ENCODE results near the gene VAMP5. TPM values are rescaled to one million over a fixed set of nuclear protein-coding genes. Genes with fewer than 3 reads are reported as not detected.

Gene VAMP5
- total and polyA plus RNA-seq, 9 of the 15 experiments (the other 6 are each of a cell fraction or from before 2014, with no cell fraction given): 0.54 to 1.9 (median 1.5) TPM; not detected in 2

DNA sequence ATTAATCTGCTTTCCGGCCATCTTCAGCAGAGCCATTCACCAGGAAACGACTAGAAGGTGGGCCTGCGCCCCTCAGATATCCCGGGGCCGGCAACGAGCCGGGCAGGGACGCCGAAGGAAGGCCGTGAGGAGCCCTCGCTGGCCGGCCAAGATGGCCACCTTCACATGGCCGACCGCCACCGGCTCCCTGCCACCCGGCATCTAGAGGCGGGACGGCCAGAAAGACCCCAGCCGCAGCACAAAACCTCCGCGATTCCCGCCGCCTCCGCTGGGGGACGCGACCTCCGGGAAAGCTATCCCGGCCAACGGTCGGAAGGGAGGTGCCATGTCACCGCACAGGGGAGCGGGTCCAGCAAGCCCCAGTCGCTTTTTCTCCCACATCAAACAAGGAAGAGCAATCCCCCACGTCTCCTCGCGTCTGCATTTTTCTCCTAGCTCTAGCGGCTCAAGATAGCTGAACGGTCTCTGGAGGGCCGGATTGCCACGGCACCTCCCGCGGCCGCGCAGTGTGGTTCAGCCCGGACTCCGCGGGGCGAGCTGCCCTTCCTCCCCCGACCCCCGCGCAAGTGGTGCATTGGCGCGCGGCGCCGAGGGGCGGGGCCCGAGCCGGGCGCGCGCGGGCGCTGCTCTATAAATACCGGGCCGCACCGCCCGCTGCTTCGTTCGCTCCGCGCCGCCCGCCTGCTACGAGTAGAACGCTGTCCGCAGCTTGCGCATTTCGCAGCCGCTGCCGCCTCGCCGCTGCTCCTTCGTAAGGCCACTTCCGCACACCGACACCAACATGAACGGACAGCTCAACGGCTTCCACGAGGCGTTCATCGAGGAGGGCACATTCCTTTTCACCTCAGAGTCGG lies 45.5 kb upstream of the VAMP5 start, which contains the start of gene MAT2A (continued):
- peak; percentile 36; the same call in 1 of the 2 replicates for TF ChIP-seq CREB1 (IDR thresholded peaks at IDR 0.05)
- peak; percentile 68 for TF ChIP-seq CREB1 (CRISPR knock-in tag; IDR thresholded peaks at IDR 0.05)
- TF ChIP-seq PHF8 (IDR thresholded peaks at IDR 0.05; ENCODE audit: borderline replicate concordance, low read length): peak; percentile 93
- TF ChIP-seq POLR2A (conservative IDR thresholded peaks at IDR 0.05): peak; percentile 100
- peak; percentile 75 for TF ChIP-seq NR2C2 (CRISPR knock-in tag; IDR thresholded peaks at IDR 0.05)
- TF ChIP-seq NR2C2 (tag; IDR thresholded peaks at IDR 0.05): peak; percentile 69
- TF ChIP-seq CBFA2T3 (IDR thresholded peaks at IDR 0.05): peak; percentile 20; the same call in 1 of the 2 replicates
- no peak for TF ChIP-seq RBM34 (IDR thresholded peaks at IDR 0.05; ENCODE audit: borderline replicate concordance, insufficient read depth, low read length)
- no peak for TF ChIP-seq BRF1 (IDR thresholded peaks at IDR 0.05; ENCODE audit: borderline replicate concordance, extremely low read depth, insufficient read length)
- no peak for TF ChIP-seq TCFL5 (CRISPR knock-in tag; conservative IDR thresholded peaks at IDR 0.05)
- TF ChIP-seq, protein P1, sequence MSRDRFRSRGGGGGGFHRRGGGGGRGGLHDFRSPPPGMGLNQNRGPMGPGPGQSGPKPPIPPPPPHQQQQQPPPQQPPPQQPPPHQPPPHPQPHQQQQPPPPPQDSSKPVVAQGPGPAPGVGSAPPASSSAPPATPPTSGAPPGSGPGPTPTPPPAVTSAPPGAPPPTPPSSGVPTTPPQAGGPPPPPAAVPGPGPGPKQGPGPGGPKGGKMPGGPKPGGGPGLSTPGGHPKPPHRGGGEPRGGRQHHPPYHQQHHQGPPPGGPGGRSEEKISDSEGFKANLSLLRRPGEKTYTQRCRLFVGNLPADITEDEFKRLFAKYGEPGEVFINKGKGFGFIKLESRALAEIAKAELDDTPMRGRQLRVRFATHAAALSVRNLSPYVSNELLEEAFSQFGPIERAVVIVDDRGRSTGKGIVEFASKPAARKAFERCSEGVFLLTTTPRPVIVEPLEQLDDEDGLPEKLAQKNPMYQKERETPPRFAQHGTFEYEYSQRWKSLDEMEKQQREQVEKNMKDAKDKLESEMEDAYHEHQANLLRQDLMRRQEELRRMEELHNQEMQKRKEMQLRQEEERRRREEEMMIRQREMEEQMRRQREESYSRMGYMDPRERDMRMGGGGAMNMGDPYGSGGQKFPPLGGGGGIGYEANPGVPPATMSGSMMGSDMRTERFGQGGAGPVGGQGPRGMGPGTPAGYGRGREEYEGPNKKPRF (IDR thresholded peaks at IDR 0.05; ENCODE audit: low read depth, low read length): no peak
- no peak for TF ChIP-seq YBX1 (IDR thresholded peaks at IDR 0.05)
- no peak for TF ChIP-seq PRMT5 (CRISPR knock-in tag; IDR thresholded peaks at IDR 0.05)
- peak; percentile 87 to 88 for TF ChIP-seq NRF1 (conservative IDR thresholded peaks at IDR 0.05 in 1 of 2, IDR thresholded peaks at IDR 0.05 in 1 of 2)
- 0 out of 2 replicates have a peak, but pooled peaks have one; percentile 35 for TF ChIP-seq SMARCA4 (IDR thresholded peaks at IDR 0.05)
- no peak for TF ChIP-seq ZNF445 (CRISPR knock-in tag; IDR thresholded peaks at IDR 0.05; ENCODE audit: low read depth)
- peak in 1 of 2 experiments; percentile 31; a peak in 2 of 4 replicates for TF ChIP-seq SRF (CRISPR knock-in tag; IDR thresholded peaks at IDR 0.05)
- peak; percentile 12 for TF ChIP-seq SAP30 (IDR thresholded peaks at IDR 0.05; ENCODE audit: borderline replicate concordance, insufficient read depth, low read depth, low read length, poor library complexity, severe bottlenecking)
- TF ChIP-seq FOXK2 (conservative IDR thresholded peaks at IDR 0.05 in 1 of 2, IDR thresholded peaks at IDR 0.05 in 1 of 2; ENCODE audit: low read depth in 2 of 2): peak; percentile 14 to 100; a peak in 2 of 4 replicates
- peak; percentile 81 for TF ChIP-seq L3MBTL2 (IDR thresholded peaks at IDR 0.05)
- no peak for TF ChIP-seq HSF4 (CRISPR knock-in tag; IDR thresholded peaks at IDR 0.05; ENCODE audit: borderline replicate concordance)
- TF ChIP-seq KDM5B (IDR thresholded peaks at IDR 0.05; ENCODE audit: insufficient replicate concordance, low read depth, low read length): peak; percentile 100
- TF ChIP-seq PCBP2 (IDR thresholded peaks at IDR 0.05; ENCODE audit: low read depth, low read length, poor library complexity, severe bottlenecking): no peak
- peak; percentile 95 for TF ChIP-seq CXXC5 (CRISPR knock-in tag; IDR thresholded peaks at IDR 0.05)
- no peak; the same call in 1 of the 2 replicates for TF ChIP-seq ZNF830 (CRISPR knock-in tag; IDR thresholded peaks at IDR 0.05)
- peak; percentile 92 for TF ChIP-seq ZBED1 (IDR thresholded peaks at IDR 0.05)
- no peak for TF ChIP-seq ZNF146 (CRISPR knock-in tag; IDR thresholded peaks at IDR 0.05; ENCODE audit: unreplicated experiment)

Data from K562 (cell line).